SK-N-SH (cell line): ENCODE measurements around the gene ETV3. TPM values are rescaled to one million over a fixed set of nuclear protein-coding genes. Genes with fewer than 3 reads are reported as not detected.

Experiments
- CTCF ChIA-PET: fragments of 300-600, 350-600 bp; formaldehyde crosslinking; extraction: SDS; loops from one replicate; lab custom pipeline; 2021; lab: Yijun Ruan, JAX
- POLR2A ChIA-PET: fragments of 350-600 bp; sonication (Branson Sonifier 250); formaldehyde crosslinking; extraction: SDS; loops from one replicate; lab custom pipeline; 2020; ENCODE audit warnings: antibody characterized with exemption, inconsistent platforms; lab: Yijun Ruan, JAX
- DNase-seq: peaks from one replicate; pipeline ENCODE4 v3.0.0; 2012
- H2AFZ ChIP-seq: fragments of 200-600 bp; sonication (generic); 2 replicates; pipeline ENCODE4 v1.8.1; 2016; ENCODE audit warnings: antibody characterized with exemption, mild to moderate bottlenecking, low read depth
- H3F3A ChIP-seq: fragments of 200-600 bp; sonication (generic); replicated peaks from 2 replicates; pipeline ENCODE3; 2016; ENCODE audit warnings: antibody characterized with exemption, mild to moderate bottlenecking; ENCODE audit not compliant: insufficient read depth
- H3K27ac ChIP-seq, 2 experiments: fragments of 200-500 bp in 1 of 2; fragments of 200-600 bp in 1 of 2; sonication (Bioruptor generic) in 1 of 2; sonication (generic), shearing (Covaris generic) in 1 of 2; 2 replicates each; pipeline versions ENCODE4 v1.5.1 to v1.6.1; 2014 to 2016; ENCODE audit warnings: low read depth in 2 of 2, inconsistent platforms in 1 of 2, low read length in 1 of 2, mild to moderate bottlenecking in 1 of 2, mixed read lengths in 1 of 2
- H3K27me3 ChIP-seq: fragments of 200-600 bp; sonication (generic), shearing (Covaris generic); 2 replicates; pipeline ENCODE4 v1.6.1; 2016; ENCODE audit warnings: mixed run types; ENCODE audit not compliant: insufficient read depth
- H3K36me3 ChIP-seq, 2 experiments: fragments of 200-500 bp in 1 of 2; fragments of 200-600 bp in 1 of 2; sonication (Bioruptor generic) in 1 of 2; sonication (generic) in 1 of 2; replicated peaks in 1 of 2; 2 replicates each; pipeline versions ENCODE3 to v1.5.1; 2014 to 2016; ENCODE audit warnings: low read length in 1 of 2, mild to moderate bottlenecking in 1 of 2; ENCODE audit not compliant: insufficient read depth in 2 of 2, control insufficient read depth in 1 of 2
- H3K4me1 ChIP-seq, 2 experiments: fragments of 200-500 bp in 1 of 2; fragments of 200-600 bp in 1 of 2; sonication (Bioruptor generic) in 1 of 2; sonication (generic), shearing (Covaris generic) in 1 of 2; 2 replicates each; pipeline versions ENCODE4 v1.5.1 to v1.6.1; 2014 to 2016; ENCODE audit warnings: low read depth in 1 of 2, low read length in 1 of 2, mixed run types in 1 of 2; ENCODE audit not compliant: insufficient read depth in 2 of 2, control insufficient read depth in 1 of 2
- H3K4me2 ChIP-seq: fragments of 200-600 bp; sonication (generic), shearing (Covaris generic); 2 replicates; pipeline ENCODE4 v1.6.1; 2017; ENCODE audit warnings: mixed run types
- H3K4me3 ChIP-seq, 2 experiments: fragments of 200-500 bp in 1 of 2; fragments of 200-600 bp in 1 of 2; sonication (Bioruptor generic) in 1 of 2; sonication (generic), shearing (Covaris generic) in 1 of 2; 2 replicates each; pipeline versions ENCODE4 v1.5.1 to v1.8.1; 2014 to 2016; ENCODE audit warnings: low read depth in 2 of 2, inconsistent platforms in 1 of 2, low read length in 1 of 2, mild to moderate bottlenecking in 1 of 2, mixed read lengths in 1 of 2, moderate library complexity in 1 of 2
- H3K79me2 ChIP-seq: fragments of 200-600 bp; sonication (generic); 2 replicates; pipeline ENCODE4 v1.8.1; 2017; ENCODE audit warnings: mild to moderate bottlenecking; ENCODE audit not compliant: insufficient read depth
- H3K9ac ChIP-seq: fragments of 200-600 bp; sonication (generic); 2 replicates; pipeline ENCODE4 v1.6.1; 2017; ENCODE audit warnings: mixed run types
- H3K9me2 ChIP-seq: fragments of 200-600 bp; sonication (generic); 2 replicates; pipeline ENCODE4 v1.6.1; 2017; ENCODE audit warnings: mixed run types
- H3K9me3 ChIP-seq: fragments of 200-600 bp; sonication (generic); 2 replicates; pipeline ENCODE4 v1.6.1; 2017; ENCODE audit warnings: mixed run types, mild to moderate bottlenecking, moderate library complexity
- H4K20me1 ChIP-seq: fragments of 200-600 bp; sonication (generic); 2 replicates; pipeline ENCODE4 v1.6.1; 2017; ENCODE audit warnings: mild to moderate bottlenecking, mixed run types; ENCODE audit not compliant: insufficient read depth
- CHD2 ChIP-seq: fragments of 150-350 bp; IDR thresholded peaks from 2 replicates; pipeline ENCODE4 v1.6.1; 2018; ENCODE audit warnings: low read length; ENCODE audit not compliant: partially characterized antibody
- ELF1 ChIP-seq: IDR thresholded peaks from 2 replicates; pipeline ENCODE4 v1.4.0; 2012
- EP300 ChIP-seq, 2 experiments: IDR thresholded peaks; 2 replicates each; pipeline versions ENCODE4 v1.4.0 to v1.6.1; 2012; ENCODE audit warnings: borderline replicate concordance in 1 of 2, low read depth in 1 of 2, low read length in 1 of 2
- FOSL2 ChIP-seq: IDR thresholded peaks from 2 replicates; pipeline ENCODE4 v1.4.0; 2012; ENCODE audit warnings: low read depth, mild to moderate bottlenecking, moderate library complexity, borderline replicate concordance
- MXI1 ChIP-seq: IDR thresholded peaks from 2 replicates; pipeline ENCODE4 v1.6.1; 2012; ENCODE audit warnings: mild to moderate bottlenecking, low read depth, low read length, improper control_type of control experiment
- NFIC ChIP-seq: IDR thresholded peaks from 2 replicates; pipeline ENCODE4 v1.4.0; 2012; ENCODE audit warnings: borderline replicate concordance
- NRF1 ChIP-seq: IDR thresholded peaks from 2 replicates; pipeline ENCODE4 v1.6.1; 2012; ENCODE audit warnings: low read depth, mild to moderate bottlenecking, low read length
- POLR2AphosphoS5 ChIP-seq: IDR thresholded peaks from 2 replicates; pipeline ENCODE4 v1.6.1; 2012; ENCODE audit warnings: low read depth, low read length
- RAD21 ChIP-seq: IDR thresholded peaks from 2 replicates; pipeline ENCODE4 v1.6.1; 2012; ENCODE audit warnings: mild to moderate bottlenecking, low read length
- RXRA ChIP-seq: IDR thresholded peaks from 2 replicates; pipeline ENCODE4 v1.4.0; 2012; ENCODE audit warnings: low read depth, mild to moderate bottlenecking, borderline replicate concordance
- SIN3A ChIP-seq: IDR thresholded peaks from 2 replicates; pipeline ENCODE4 v1.6.1; 2012; ENCODE audit warnings: low read depth, mild to moderate bottlenecking, low read length, moderate library complexity, borderline replicate concordance
- SMC3 ChIP-seq: IDR thresholded peaks from 2 replicates; pipeline ENCODE4 v1.6.1; 2012; ENCODE audit warnings: low read depth, low read length, improper control_type of control experiment
- TEAD4 ChIP-seq: IDR thresholded peaks from 2 replicates; pipeline ENCODE4 v1.4.0; 2012; ENCODE audit warnings: mild to moderate bottlenecking, borderline replicate concordance; ENCODE audit not compliant: insufficient read depth
- YY1 ChIP-seq: IDR thresholded peaks from 2 replicates; pipeline ENCODE4 v1.4.0; 2012; ENCODE audit warnings: low read depth, mild to moderate bottlenecking
- WGBS: methylation state at CpG from one replicate; pipeline ENCODE4 v1.1.6; 2017; ENCODE audit warnings: low lambda C conversion rate; 5-methylcytosine and 5-hydroxymethylcytosine counted together
- polyA plus RNA-seq, 3 experiments: library from polyadenylated mRNA; depleted of rRNA; stranded (reverse); fragments of >200 nt; gene quantifications; 2 replicates each; pipeline ENCODE4 v1.2.3, GENCODE V29; 2012
- TF ChIP-seq, protein P1 (sequence below): IDR thresholded peaks from 2 replicates; pipeline ENCODE4 v1.6.1; 2012; ENCODE audit warnings: mild to moderate bottlenecking, low read depth, low read length, moderate library complexity
- TF ChIP-seq, protein P2 (sequence below): fragments of 150-350 bp; IDR thresholded peaks from 2 replicates; pipeline ENCODE4 v1.6.1; 2016; ENCODE audit warnings: mild to moderate bottlenecking, low read depth, low read length

ETV3 gene
- polyA plus RNA-seq, 1 of the 3 experiments (the other 2 are of a cell fraction), result 5.4 TPM

DNA sequence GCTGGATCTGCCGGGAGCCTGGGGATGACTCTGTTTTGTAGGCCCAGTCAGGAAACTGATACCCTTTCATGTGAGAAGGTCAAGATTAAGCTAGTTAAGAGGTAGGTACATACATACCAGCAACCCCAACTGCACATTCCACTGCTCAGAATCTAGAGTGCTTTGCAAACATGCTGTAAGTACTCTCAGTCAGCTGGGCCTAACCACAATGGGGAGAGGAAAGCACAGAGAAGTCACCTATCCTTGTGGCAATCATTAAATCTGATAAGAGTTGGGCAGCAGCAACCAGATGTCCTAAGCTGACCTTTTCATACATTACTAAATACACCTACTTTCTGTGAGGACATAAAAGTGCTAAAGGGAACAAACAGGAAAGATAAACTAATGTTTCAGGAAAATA lies 2.5 kb downstream of the ETV3 start:
- H3K4me1 ChIP-seq, result peaks cover 13 to 25% of the 10 kb centered on the region in 2 experiments; a peak in 3 of 4 replicates
- H3F3A ChIP-seq, result peaks cover 18% of the 10 kb centered on the region
- H3K4me2 ChIP-seq, result peak overlapping the region; percentile 98; the same call in 1 of the 2 replicates
- no peak overlapping the region for H3K9ac ChIP-seq
- no peak overlapping the region for H2AFZ ChIP-seq
- ChIA-PET POLR2A (no interaction called here), CTCF (interaction anchor here (0.6 to 15.8 kb wide), 7 partner anchors 10 to 92 kb away, joined by 3 to 194 read pairs (median 4); no protein-coding TSS in a partner anchor)
- no peaks in the 10 kb centered on the region for H3K9me3 ChIP-seq
- peaks cover 49 to 53% of the 10 kb centered on the region in 2 experiments for H3K36me3 ChIP-seq
- H3K27me3 ChIP-seq, result no peaks in the 10 kb centered on the region
- 100% methylated on average over 1 of the region's 1 CpG for WGBS
- no peak overlapping the region for H3K4me3 ChIP-seq
- H3K27ac ChIP-seq, result no peak overlapping the region
- H4K20me1 ChIP-seq, result peaks cover 29% of the 10 kb centered on the region
- TF ChIP-seq RXRA (no peak), POLR2AphosphoS5 (no peak), RAD21 (no peak), YY1 (no peak), ELF1 (no peak), TEAD4 (no peak), SMC3 (no peak)
- peaks cover 56% of the 10 kb centered on the region for H3K79me2 ChIP-seq
- no peak for DNase-seq
- H3K9me2 ChIP-seq, result no peaks in the 10 kb centered on the region

DNA sequence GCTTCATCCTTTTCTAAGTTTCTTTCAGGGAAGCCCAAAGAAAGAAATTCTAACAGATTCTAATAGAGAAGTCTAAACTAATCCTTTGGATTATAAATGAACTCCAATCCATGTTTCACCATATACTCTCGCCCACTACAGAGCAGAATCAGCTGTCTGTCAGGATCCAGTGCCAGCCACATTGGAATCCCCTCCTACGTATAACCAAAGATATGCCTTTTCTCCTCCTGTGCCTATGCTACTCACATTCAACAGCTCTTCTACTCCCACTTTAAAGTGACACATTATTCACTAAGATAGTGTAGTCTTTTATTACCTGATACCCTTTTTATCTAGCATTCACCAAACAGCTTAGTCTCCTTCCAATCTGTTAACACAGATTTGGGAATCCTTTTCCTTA lies 3.1 kb downstream of the ETV3 start:
- Histone ChIP-seq H3K4me2 (no peak overlapping the region), H3F3A (peaks cover 18% of the 10 kb centered on the region), H3K4me1 (peaks cover 13 to 22% of the 10 kb centered on the region in 2 experiments; a peak in 3 of 4 replicates), H2AFZ (no peak overlapping the region), H3K9ac (no peak overlapping the region), H3K27ac (no peak overlapping the region), H3K9me2 (no peaks in the 10 kb centered on the region), H4K20me1 (peaks cover 29% of the 10 kb centered on the region), H3K36me3 (peaks cover 55 to 59% of the 10 kb centered on the region in 2 experiments), H3K27me3 (no peaks in the 10 kb centered on the region), H3K9me3 (no peaks in the 10 kb centered on the region), H3K79me2 (peaks cover 56% of the 10 kb centered on the region), H3K4me3 (no peak overlapping the region)
- TF ChIP-seq CHD2, result no peak
- no peak for TF ChIP-seq NFIC
- TF ChIP-seq NRF1, result no peak
- TF ChIP-seq MXI1, result no peak
- TF ChIP-seq TEAD4, result no peak
- TF ChIP-seq FOSL2, result no peak
- TF ChIP-seq SIN3A, result no peak
- no peak for TF ChIP-seq RXRA
- no peak for TF ChIP-seq EP300 (IDR thresholded peaks at IDR 0.05; ENCODE audit: borderline replicate concordance in 1 of 2, low read depth in 1 of 2, low read length in 1 of 2)
- TF ChIP-seq, protein P1, sequence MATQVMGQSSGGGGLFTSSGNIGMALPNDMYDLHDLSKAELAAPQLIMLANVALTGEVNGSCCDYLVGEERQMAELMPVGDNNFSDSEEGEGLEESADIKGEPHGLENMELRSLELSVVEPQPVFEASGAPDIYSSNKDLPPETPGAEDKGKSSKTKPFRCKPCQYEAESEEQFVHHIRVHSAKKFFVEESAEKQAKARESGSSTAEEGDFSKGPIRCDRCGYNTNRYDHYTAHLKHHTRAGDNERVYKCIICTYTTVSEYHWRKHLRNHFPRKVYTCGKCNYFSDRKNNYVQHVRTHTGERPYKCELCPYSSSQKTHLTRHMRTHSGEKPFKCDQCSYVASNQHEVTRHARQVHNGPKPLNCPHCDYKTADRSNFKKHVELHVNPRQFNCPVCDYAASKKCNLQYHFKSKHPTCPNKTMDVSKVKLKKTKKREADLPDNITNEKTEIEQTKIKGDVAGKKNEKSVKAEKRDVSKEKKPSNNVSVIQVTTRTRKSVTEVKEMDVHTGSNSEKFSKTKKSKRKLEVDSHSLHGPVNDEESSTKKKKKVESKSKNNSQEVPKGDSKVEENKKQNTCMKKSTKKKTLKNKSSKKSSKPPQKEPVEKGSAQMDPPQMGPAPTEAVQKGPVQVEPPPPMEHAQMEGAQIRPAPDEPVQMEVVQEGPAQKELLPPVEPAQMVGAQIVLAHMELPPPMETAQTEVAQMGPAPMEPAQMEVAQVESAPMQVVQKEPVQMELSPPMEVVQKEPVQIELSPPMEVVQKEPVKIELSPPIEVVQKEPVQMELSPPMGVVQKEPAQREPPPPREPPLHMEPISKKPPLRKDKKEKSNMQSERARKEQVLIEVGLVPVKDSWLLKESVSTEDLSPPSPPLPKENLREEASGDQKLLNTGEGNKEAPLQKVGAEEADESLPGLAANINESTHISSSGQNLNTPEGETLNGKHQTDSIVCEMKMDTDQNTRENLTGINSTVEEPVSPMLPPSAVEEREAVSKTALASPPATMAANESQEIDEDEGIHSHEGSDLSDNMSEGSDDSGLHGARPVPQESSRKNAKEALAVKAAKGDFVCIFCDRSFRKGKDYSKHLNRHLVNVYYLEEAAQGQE, result no peak
- TF ChIP-seq, protein P2, sequence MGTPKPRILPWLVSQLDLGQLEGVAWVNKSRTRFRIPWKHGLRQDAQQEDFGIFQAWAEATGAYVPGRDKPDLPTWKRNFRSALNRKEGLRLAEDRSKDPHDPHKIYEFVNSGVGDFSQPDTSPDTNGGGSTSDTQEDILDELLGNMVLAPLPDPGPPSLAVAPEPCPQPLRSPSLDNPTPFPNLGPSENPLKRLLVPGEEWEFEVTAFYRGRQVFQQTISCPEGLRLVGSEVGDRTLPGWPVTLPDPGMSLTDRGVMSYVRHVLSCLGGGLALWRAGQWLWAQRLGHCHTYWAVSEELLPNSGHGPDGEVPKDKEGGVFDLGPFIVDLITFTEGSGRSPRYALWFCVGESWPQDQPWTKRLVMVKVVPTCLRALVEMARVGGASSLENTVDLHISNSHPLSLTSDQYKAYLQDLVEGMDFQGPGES, result no peak
- WGBS, result 100% methylated on average over 2 of the region's 2 CpGs
- ChIA-PET POLR2A (no interaction called here), CTCF (interaction anchor here (0.6 to 15.8 kb wide), 5 partner anchors 19 to 91 kb away, joined by 3 to 194 read pairs (median 5); no protein-coding TSS in a partner anchor)
- no peak for DNase-seq
